Measurements from ENCODE around the gene ENOX1.

- TF ChIP-seq CTCF (conservative IDR thresholded peaks at IDR 0.05; ENCODE audit: low read depth, low read length) (no peak), EZH2phosphoT487 (IDR thresholded peaks at IDR 0.05; ENCODE audit: borderline replicate concordance, low read length) (no peak), EZH2 (IDR thresholded peaks at IDR 0.05; ENCODE audit: low read length, unreplicated experiment) (no peak)
Observed at GRCh38 chr13:43242040-43242439, 544.7 kb downstream of the ENOX1 start.
